HEK293 (cell line): Measurements from ENCODE around the gene S100PBP.

ENCODE experiments used
- CTCF ChIA-PET: fragments of 350-600 bp; formaldehyde crosslinking; extraction: SDS; loops from one replicate; lab custom pipeline; 2021; ENCODE audit warnings: antibody characterized with exemption; lab: Yijun Ruan, JAX
- POLR2A ChIA-PET: fragments of 300-600 bp; formaldehyde crosslinking; extraction: SDS; loops from one replicate; lab custom pipeline; 2020; ENCODE audit warnings: antibody characterized with exemption, inconsistent platforms; lab: Yijun Ruan, JAX
- H3K27ac ChIP-seq: fragments of 200-500 bp; sonication (Bioruptor generic); 2 replicates; pipeline ENCODE4 v1.5.1; 2014; ENCODE audit warnings: low read depth, low read length, control low read depth, inconsistent platforms; ENCODE audit errors: extremely low read depth
- H3K36me3 ChIP-seq, 2 experiments: fragments of 200-500 bp in 1 of 2; sonication (Bioruptor generic) in 1 of 2; 1 replicate in 1 of 2; 2 replicates in 1 of 2; pipeline ENCODE4 v1.5.1; 2014 to 2017; ENCODE audit warnings: inconsistent platforms in 2 of 2, low read length in 2 of 2; ENCODE audit not compliant: control insufficient read depth in 2 of 2, insufficient read depth in 1 of 2
- H3K4me1 ChIP-seq: fragments of 200-500 bp; sonication (Bioruptor generic); 2 replicates; pipeline ENCODE4 v1.5.1; 2014; ENCODE audit warnings: mild to moderate bottlenecking, low read length, inconsistent platforms; ENCODE audit not compliant: control insufficient read depth, insufficient read depth
- H3K4me3 ChIP-seq: 2 replicates; pipeline ENCODE4 v1.5.1; 2011; ENCODE audit warnings: low read depth, mild to moderate bottlenecking, control low read depth, low read length, moderate library complexity
- H3K9me3 ChIP-seq: fragments of 200-500 bp; sonication (Bioruptor generic); 2 replicates; pipeline ENCODE4 v1.5.1; 2014; ENCODE audit warnings: low read depth, low read length, inconsistent platforms; ENCODE audit not compliant: control insufficient read depth, insufficient read depth
- MZF1 ChIP-seq: fragments of 450-650 bp; formaldehyde crosslinking; IDR thresholded peaks from 2 replicates; pipeline ENCODE4 v1.5.1; 2017; ENCODE audit warnings: missing biosample characterization, missing genetic modification characterization, borderline replicate concordance
- TCF7L2 ChIP-seq: IDR thresholded peaks from 2 replicates; pipeline ENCODE4 v1.6.1; 2011; ENCODE audit warnings: low read depth, mild to moderate bottlenecking, inconsistent platforms, low read length, moderate library complexity, borderline replicate concordance
- ZBTB17 ChIP-seq: fragments of 450-650 bp; formaldehyde crosslinking; IDR thresholded peaks from 2 replicates; pipeline ENCODE4 v1.5.1; 2016; ENCODE audit warnings: missing biosample characterization, missing genetic modification characterization
- ZBTB48 ChIP-seq: fragments of 450-650 bp; formaldehyde crosslinking; IDR thresholded peaks from 2 replicates; pipeline ENCODE4 v1.5.1; 2016; ENCODE audit warnings: missing biosample characterization, missing genetic modification characterization
- ZNF121 ChIP-seq: fragments of 450-650 bp; formaldehyde crosslinking; IDR thresholded peaks from 2 replicates; pipeline ENCODE4 v1.5.1; 2016; ENCODE audit warnings: missing biosample characterization, missing genetic modification characterization
- ZNF133 ChIP-seq: fragments of 450-650 bp; formaldehyde crosslinking; IDR thresholded peaks from 2 replicates; pipeline ENCODE4 v1.5.1; 2016; ENCODE audit warnings: missing biosample characterization, missing genetic modification characterization
- ZNF138 ChIP-seq: fragments of 450-650 bp; formaldehyde crosslinking; IDR thresholded peaks from 2 replicates; pipeline ENCODE4 v1.5.1; 2016; ENCODE audit warnings: missing biosample characterization, missing genetic modification characterization, borderline replicate concordance
- ZNF169 ChIP-seq: fragments of 450-650 bp; formaldehyde crosslinking; IDR thresholded peaks from 2 replicates; pipeline ENCODE4 v1.5.1; 2016; ENCODE audit warnings: missing biosample characterization, missing genetic modification characterization
- ZNF2 ChIP-seq: fragments of 450-650 bp; formaldehyde crosslinking; IDR thresholded peaks from 2 replicates; pipeline ENCODE4 v1.5.1; 2016; ENCODE audit warnings: missing biosample characterization, missing genetic modification characterization
- ZNF239 ChIP-seq: fragments of 450-650 bp; formaldehyde crosslinking; IDR thresholded peaks from 2 replicates; pipeline ENCODE4 v1.5.1; 2016; ENCODE audit warnings: missing biosample characterization, missing genetic modification characterization
- ZNF311 ChIP-seq: fragments of 450-650 bp; formaldehyde crosslinking; IDR thresholded peaks from 2 replicates; pipeline ENCODE4 v1.5.1; 2017; ENCODE audit warnings: missing biosample characterization, missing genetic modification characterization, borderline replicate concordance
- ZNF366 ChIP-seq: fragments of 450-650 bp; formaldehyde crosslinking; conservative IDR thresholded peaks from 2 replicates; pipeline ENCODE4 v1.5.1; 2016; ENCODE audit warnings: missing biosample characterization, missing genetic modification characterization
- ZNF610 ChIP-seq: fragments of 450-650 bp; formaldehyde crosslinking; IDR thresholded peaks from 2 replicates; pipeline ENCODE4 v1.5.1; 2016; ENCODE audit warnings: missing biosample characterization, missing genetic modification characterization, borderline replicate concordance
- ZNF621 ChIP-seq: fragments of 450-650 bp; formaldehyde crosslinking; IDR thresholded peaks from 2 replicates; pipeline ENCODE4 v1.5.1; 2017; ENCODE audit warnings: missing biosample characterization, missing genetic modification characterization
- ZNF664 ChIP-seq: fragments of 450-650 bp; formaldehyde crosslinking; IDR thresholded peaks from 2 replicates; pipeline ENCODE4 v1.5.1; 2016; ENCODE audit warnings: missing biosample characterization, missing genetic modification characterization
- ZNF830 ChIP-seq: fragments of 450-650 bp; IDR thresholded peaks from 2 replicates; pipeline ENCODE4 v1.5.0; 2018; ENCODE audit warnings: missing biosample characterization, missing genetic modification characterization, low read depth, mild to moderate bottlenecking, moderate library complexity
- ZNF843 ChIP-seq: fragments of 450-650 bp; formaldehyde crosslinking; IDR thresholded peaks from 2 replicates; pipeline ENCODE4 v1.5.1; 2016; ENCODE audit warnings: missing biosample characterization, missing genetic modification characterization
- TF ChIP-seq, protein P1 (sequence below): fragments of 450-650 bp; formaldehyde crosslinking; IDR thresholded peaks from 2 replicates; pipeline ENCODE4 v1.5.1; 2016; ENCODE audit warnings: missing biosample characterization, missing genetic modification characterization
- TF ChIP-seq, protein P2 (sequence below): fragments of 450-650 bp; formaldehyde crosslinking; IDR thresholded peaks from 2 replicates; pipeline ENCODE4 v1.5.1; 2016; ENCODE audit warnings: missing biosample characterization, missing genetic modification characterization
- TF ChIP-seq, protein P3 (sequence below): fragments of 450-650 bp; formaldehyde crosslinking; optimal IDR thresholded peaks from 2 replicates; pipeline ENCODE3; 2016; ENCODE audit warnings: missing biosample characterization, mild to moderate bottlenecking, missing genetic modification characterization
- TF ChIP-seq, protein P4 (sequence below): fragments of 450-650 bp; formaldehyde crosslinking; IDR thresholded peaks from 2 replicates; pipeline ENCODE4 v1.5.1; 2017; ENCODE audit warnings: missing biosample characterization, missing genetic modification characterization
- TF ChIP-seq, protein P5 (sequence below): fragments of 450-650 bp; formaldehyde crosslinking; IDR thresholded peaks from 2 replicates; pipeline ENCODE4 v1.5.1; 2016; ENCODE audit warnings: missing biosample characterization, missing genetic modification characterization
- TF ChIP-seq, protein P6 (sequence below): fragments of 450-650 bp; formaldehyde crosslinking; IDR thresholded peaks from 2 replicates; pipeline ENCODE4 v1.5.1; 2016; ENCODE audit warnings: missing biosample characterization, missing genetic modification characterization

Gene S100PBP

DNA sequence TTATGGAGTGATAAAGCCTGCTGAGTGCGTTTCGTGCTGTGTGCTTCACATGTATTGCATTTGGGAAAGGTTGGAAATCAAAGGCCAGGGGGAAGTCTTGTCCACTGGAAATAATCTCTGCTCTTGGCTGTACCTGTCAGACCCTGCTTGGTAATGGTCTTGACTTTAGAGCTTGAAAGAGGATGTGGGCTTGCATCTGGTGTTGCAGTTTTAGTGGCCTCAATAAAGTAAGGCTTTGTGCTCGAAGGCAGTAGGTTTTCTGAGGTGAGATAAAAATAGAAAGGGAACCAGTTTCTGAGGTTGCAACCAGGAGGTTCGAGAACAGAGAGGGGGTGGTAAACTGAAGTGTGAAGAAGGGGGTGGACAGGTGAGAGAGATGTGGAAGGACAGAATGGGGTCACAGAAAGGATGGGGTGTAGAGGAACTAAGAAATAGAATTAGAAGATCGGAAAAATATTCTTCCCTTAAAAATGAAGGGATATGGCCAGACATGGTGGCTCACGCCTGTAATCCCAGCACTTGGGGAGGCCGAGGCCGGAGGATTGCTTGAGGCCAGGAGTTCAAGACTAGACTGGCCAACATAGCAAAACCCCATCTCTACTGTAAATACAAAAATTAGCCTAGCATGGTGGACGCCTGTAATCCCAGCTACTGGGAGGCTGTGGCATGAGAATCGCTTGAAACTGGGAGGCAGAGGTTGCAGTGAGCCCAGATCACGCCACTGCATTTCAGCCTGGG, 1.5 kb downstream of the S100PBP start (continued):
- TF ChIP-seq ZNF138 (tag by site-specific recombination) (no peak), ZNF121 (tag by site-specific recombination) (peak; percentile 42; the same call in 1 of the 2 replicates), ZNF664 (no peak), ZNF366 (tag by site-specific recombination) (0 out of 2 replicates have a peak, but pooled peaks have one; percentile 10), ZNF843 (tag by site-specific recombination) (no peak)
- TF ChIP-seq, protein P1, sequence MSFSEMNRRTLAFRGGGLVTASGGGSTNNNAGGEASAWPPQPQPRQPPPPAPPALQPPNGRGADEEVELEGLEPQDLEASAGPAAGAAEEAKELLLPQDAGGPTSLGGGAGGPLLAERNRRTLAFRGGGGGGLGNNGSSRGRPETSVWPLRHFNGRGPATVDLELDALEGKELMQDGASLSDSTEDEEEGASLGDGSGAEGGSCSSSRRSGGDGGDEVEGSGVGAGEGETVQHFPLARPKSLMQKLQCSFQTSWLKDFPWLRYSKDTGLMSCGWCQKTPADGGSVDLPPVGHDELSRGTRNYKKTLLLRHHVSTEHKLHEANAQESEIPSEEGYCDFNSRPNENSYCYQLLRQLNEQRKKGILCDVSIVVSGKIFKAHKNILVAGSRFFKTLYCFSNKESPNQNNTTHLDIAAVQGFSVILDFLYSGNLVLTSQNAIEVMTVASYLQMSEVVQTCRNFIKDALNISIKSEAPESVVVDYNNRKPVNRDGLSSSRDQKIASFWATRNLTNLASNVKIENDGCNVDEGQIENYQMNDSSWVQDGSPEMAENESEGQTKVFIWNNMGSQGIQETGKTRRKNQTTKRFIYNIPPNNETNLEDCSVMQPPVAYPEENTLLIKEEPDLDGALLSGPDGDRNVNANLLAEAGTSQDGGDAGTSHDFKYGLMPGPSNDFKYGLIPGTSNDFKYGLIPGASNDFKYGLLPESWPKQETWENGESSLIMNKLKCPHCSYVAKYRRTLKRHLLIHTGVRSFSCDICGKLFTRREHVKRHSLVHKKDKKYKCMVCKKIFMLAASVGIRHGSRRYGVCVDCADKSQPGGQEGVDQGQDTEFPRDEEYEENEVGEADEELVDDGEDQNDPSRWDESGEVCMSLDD (tag by site-specific recombination), result no peak
- TF ChIP-seq, all 188 proteins: peak for 2

DNA sequence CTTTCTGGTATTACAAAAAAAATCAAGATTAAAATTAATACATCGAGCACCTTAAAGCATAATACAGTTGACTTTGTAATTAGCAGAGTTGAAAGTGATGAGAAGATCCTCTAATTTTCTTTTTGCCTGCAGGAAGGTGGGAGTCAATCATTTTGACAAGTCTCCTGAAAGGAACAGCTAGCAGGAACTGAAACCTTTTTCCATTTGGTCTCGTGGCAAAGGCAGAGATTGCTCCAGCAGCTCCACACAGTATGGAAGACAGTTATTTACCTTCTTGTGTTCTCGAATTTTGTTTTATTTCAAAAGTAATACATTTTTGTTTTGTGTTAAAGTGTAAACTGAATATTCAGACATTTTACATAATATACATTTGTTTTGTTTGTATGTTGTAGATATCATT, 7.7 kb downstream of the S100PBP start:
- Histone ChIP-seq H3K4me3 (no peak overlapping the region), H3K9me3 (no peaks in the 10 kb centered on the region), H3K36me3 (peaks cover 50 to 57% of the 10 kb centered on the region in 2 experiments), H3K4me1 (no peaks in the 10 kb centered on the region), H3K27ac (no peak overlapping the region)
- ChIA-PET POLR2A (no interaction called here), CTCF (interaction anchor here (0.6 to 0.7 kb wide), 2 partner anchors 20 to 221 kb away, joined by 3 read pairs; no protein-coding TSS in a partner anchor)
- TF ChIP-seq ZNF610, result no peak
- TF ChIP-seq, protein P2, sequence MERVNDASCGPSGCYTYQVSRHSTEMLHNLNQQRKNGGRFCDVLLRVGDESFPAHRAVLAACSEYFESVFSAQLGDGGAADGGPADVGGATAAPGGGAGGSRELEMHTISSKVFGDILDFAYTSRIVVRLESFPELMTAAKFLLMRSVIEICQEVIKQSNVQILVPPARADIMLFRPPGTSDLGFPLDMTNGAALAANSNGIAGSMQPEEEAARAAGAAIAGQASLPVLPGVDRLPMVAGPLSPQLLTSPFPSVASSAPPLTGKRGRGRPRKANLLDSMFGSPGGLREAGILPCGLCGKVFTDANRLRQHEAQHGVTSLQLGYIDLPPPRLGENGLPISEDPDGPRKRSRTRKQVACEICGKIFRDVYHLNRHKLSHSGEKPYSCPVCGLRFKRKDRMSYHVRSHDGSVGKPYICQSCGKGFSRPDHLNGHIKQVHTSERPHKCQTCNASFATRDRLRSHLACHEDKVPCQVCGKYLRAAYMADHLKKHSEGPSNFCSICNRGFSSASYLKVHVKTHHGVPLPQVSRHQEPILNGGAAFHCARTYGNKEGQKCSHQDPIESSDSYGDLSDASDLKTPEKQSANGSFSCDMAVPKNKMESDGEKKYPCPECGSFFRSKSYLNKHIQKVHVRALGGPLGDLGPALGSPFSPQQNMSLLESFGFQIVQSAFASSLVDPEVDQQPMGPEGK, result no peak
- no peak for TF ChIP-seq ZNF621 (tag by site-specific recombination)
- TF ChIP-seq, protein P3, sequence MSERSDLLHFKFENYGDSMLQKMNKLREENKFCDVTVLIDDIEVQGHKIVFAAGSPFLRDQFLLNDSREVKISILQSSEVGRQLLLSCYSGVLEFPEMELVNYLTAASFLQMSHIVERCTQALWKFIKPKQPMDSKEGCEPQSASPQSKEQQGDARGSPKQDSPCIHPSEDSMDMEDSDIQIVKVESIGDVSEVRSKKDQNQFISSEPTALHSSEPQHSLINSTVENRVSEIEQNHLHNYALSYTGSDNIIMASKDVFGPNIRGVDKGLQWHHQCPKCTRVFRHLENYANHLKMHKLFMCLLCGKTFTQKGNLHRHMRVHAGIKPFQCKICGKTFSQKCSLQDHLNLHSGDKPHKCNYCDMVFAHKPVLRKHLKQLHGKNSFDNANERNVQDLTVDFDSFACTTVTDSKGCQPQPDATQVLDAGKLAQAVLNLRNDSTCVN (tag by site-specific recombination), result no peak
- no peak for TF ChIP-seq ZNF2
- no peak for TF ChIP-seq ZBTB17
- TF ChIP-seq ZBTB48 (tag by site-specific recombination), result no peak
- TF ChIP-seq, protein P4, sequence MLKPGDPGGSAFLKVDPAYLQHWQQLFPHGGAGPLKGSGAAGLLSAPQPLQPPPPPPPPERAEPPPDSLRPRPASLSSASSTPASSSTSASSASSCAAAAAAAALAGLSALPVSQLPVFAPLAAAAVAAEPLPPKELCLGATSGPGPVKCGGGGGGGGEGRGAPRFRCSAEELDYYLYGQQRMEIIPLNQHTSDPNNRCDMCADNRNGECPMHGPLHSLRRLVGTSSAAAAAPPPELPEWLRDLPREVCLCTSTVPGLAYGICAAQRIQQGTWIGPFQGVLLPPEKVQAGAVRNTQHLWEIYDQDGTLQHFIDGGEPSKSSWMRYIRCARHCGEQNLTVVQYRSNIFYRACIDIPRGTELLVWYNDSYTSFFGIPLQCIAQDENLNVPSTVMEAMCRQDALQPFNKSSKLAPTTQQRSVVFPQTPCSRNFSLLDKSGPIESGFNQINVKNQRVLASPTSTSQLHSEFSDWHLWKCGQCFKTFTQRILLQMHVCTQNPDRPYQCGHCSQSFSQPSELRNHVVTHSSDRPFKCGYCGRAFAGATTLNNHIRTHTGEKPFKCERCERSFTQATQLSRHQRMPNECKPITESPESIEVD (tag by site-specific recombination), result no peak
- TF ChIP-seq, protein P5, sequence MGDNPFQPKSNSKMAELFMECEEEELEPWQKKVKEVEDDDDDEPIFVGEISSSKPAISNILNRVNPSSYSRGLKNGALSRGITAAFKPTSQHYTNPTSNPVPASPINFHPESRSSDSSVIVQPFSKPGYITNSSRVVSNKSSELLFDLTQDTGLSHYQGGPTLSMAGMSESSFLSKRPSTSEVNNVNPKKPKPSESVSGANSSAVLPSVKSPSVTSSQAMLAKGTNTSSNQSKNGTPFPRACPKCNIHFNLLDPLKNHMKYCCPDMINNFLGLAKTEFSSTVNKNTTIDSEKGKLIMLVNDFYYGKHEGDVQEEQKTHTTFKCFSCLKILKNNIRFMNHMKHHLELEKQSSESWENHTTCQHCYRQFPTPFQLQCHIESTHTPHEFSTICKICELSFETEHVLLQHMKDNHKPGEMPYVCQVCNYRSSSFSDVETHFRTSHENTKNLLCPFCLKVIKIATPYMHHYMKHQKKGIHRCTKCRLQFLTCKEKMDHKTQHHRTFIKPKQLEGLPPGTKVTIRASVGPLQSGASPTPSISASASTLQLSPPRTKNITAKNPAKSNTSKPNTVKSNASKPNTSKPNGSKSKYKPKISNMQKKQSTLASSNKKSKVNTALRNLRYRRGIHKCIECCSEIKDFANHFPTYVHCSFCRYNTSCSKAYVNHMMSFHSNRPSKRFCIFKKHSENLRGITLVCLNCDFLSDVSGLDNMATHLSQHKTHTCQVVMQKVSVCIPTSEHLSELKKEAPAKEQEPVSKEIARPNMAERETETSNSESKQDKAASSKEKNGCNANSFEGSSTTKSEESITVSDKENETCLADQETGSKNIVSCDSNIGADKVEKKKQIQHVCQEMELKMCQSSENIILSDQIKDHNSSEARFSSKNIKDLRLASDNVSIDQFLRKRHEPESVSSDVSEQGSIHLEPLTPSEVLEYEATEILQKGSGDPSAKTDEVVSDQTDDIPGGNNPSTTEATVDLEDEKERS (tag by site-specific recombination), result no peak
- TF ChIP-seq ZNF239 (tag by site-specific recombination), result no peak
- no peak for TF ChIP-seq ZNF121 (tag by site-specific recombination)
- TF ChIP-seq MZF1, result no peak
- no peak for TF ChIP-seq ZNF169 (tag by site-specific recombination)
- TF ChIP-seq, protein P6, sequence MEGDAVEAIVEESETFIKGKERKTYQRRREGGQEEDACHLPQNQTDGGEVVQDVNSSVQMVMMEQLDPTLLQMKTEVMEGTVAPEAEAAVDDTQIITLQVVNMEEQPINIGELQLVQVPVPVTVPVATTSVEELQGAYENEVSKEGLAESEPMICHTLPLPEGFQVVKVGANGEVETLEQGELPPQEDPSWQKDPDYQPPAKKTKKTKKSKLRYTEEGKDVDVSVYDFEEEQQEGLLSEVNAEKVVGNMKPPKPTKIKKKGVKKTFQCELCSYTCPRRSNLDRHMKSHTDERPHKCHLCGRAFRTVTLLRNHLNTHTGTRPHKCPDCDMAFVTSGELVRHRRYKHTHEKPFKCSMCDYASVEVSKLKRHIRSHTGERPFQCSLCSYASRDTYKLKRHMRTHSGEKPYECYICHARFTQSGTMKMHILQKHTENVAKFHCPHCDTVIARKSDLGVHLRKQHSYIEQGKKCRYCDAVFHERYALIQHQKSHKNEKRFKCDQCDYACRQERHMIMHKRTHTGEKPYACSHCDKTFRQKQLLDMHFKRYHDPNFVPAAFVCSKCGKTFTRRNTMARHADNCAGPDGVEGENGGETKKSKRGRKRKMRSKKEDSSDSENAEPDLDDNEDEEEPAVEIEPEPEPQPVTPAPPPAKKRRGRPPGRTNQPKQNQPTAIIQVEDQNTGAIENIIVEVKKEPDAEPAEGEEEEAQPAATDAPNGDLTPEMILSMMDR, result no peak
- TF ChIP-seq ZNF133 (tag by site-specific recombination), result no peak
- no peak for TF ChIP-seq ZNF830 (tag by site-specific recombination)
- TF ChIP-seq TCF7L2, result no peak
- no peak for TF ChIP-seq ZNF311 (tag by site-specific recombination)
